Transverse colon (tissue), 4 donors: ENCODE results near the gene ENOPH1. TPM values are rescaled to one million over a fixed set of nuclear protein-coding genes. Genes with fewer than 3 reads are reported as not detected.

Experiments
- DNase-seq: peaks from one replicate; pipeline ENCODE4 v3.0.0-alpha.2; 2019
- H3K27ac ChIP-seq, 4 donors: fragments of 200-600 bp; sonication (generic); 2 replicates each; pipeline ENCODE4 v1.5.1; 2016 to 2018; ENCODE audit warnings: inconsistent platforms in 4 of 4
- H3K27me3 ChIP-seq: fragments of 200-600 bp; sonication (generic); 2 replicates; pipeline ENCODE4 v1.5.1; 2017; ENCODE audit warnings: inconsistent platforms
- H3K36me3 ChIP-seq, 4 donors: fragments of 200-600 bp; sonication (generic); 2 replicates each; pipeline ENCODE4 v1.5.1; 2017 to 2019; ENCODE audit warnings: inconsistent platforms in 4 of 4
- H3K4me1 ChIP-seq, 4 donors: fragments of 200-600 bp; sonication (generic); 2 replicates each; pipeline ENCODE4 v1.5.1; 2017 to 2020; ENCODE audit warnings: inconsistent platforms in 4 of 4
- H3K4me3 ChIP-seq, 4 donors: fragments of 200-600 bp; sonication (generic); 1 replicate in 1 of 4; 2 replicates in 3 of 4; pipeline versions ENCODE4 v1.5.1 to v1.6.1; 2017 to 2019; ENCODE audit warnings: inconsistent platforms in 4 of 4
- H3K9me3 ChIP-seq, 2 donors: fragments of 200-600 bp; sonication (generic); 2 replicates each; pipeline ENCODE4 v1.5.1; 2017 to 2019; ENCODE audit warnings: inconsistent platforms in 2 of 2
- CTCF ChIP-seq, 5 experiments: fragments of 200-600 bp in 3 of 5; fragments of 450-650 bp in 2 of 5; sonication (generic) in 3 of 5; IDR thresholded peaks; 1 replicate in 2 of 5; 2 replicates in 3 of 5; pipeline ENCODE4 v1.5.1; 2016 to 2017; ENCODE audit warnings: antibody characterized with exemption in 5 of 5, inconsistent platforms in 3 of 5, mild to moderate bottlenecking in 2 of 5, moderate library complexity in 1 of 5
- EP300 ChIP-seq: sonication (generic); formaldehyde crosslinking; IDR thresholded peaks from one replicate; pipeline ENCODE4 v1.6.1; 2017; ENCODE audit warnings: antibody characterized with exemption, low read depth
- POLR2A ChIP-seq: fragments of 450-650 bp; IDR thresholded peaks from one replicate; pipeline ENCODE4 v1.6.1; 2016; ENCODE audit warnings: antibody characterized with exemption, mild to moderate bottlenecking, moderate library complexity
- POLR2AphosphoS5 ChIP-seq, 3 donors: sonication (generic); formaldehyde crosslinking; IDR thresholded peaks; one replicate each; pipeline ENCODE4 v1.6.1; 2016; ENCODE audit warnings: antibody characterized with exemption in 3 of 3
- WGBS, 2 donors: methylation state at CpG; one replicate each; pipeline ENCODE4 v1.1.5; 2018; ENCODE audit warnings: low coverage in 1 of 2; 5-methylcytosine and 5-hydroxymethylcytosine counted together
- in situ Hi-C, 4 donors: fragments of 200-750 bp; cut with MboI; loops; one replicate each; pipeline versions ENCODE4 v1.15.0 to v1.15.1; 2017; ENCODE audit warnings: low sequenced_read_pairs in 3 of 4, low pct_ligation_motif_present in 1 of 4, low pct_unique_long_range_greater_than_20kb in 1 of 4
- intact Hi-C: fragments of 100-400 bp; cut with DNase I; formaldehyde crosslinking; loops from one replicate; pipeline ENCODE4 v1.15.1; 2023; ENCODE audit warnings: low total_unique reads
- total RNA-seq, 4 donors: library from RNA; depleted of rRNA; stranded (reverse); fragments of >200 nt; gene quantifications; one replicate each; pipeline ENCODE4 v1.1.0, GENCODE V29; 2016

ENOPH1 gene
- total RNA-seq, 4 donors from 2014 or later: 0.75 to 21.5 (median 15.8) TPM

DNA sequence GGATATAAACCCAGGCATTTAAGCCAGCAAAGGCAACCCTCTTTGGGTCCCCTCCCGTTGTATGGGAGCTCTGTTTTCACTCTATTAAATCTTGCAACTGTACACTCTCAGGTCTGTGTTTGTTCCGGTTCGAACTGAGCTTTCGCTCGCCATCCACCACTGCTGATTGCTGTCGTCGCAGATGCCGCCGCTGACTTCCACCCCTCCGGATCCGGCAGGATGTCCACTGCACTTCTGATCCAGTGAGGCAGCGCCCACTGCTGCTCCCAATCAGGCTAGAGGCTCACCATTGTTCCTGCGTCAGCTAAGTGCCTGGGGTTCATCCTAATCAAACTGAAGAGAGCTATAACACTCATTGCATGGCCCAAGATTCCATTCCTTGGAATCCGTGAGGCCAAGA lies 49.2 kb downstream of the ENOPH1 start:
- H3K4me3 ChIP-seq: no peak overlapping the region
- H3K36me3 ChIP-seq: no peaks in the 10 kb centered on the region
- H3K9me3 ChIP-seq: no peaks in the 10 kb centered on the region
- H3K4me1 ChIP-seq: no peaks in the 10 kb centered on the region
- intact Hi-C loops: no loop called here
- TF ChIP-seq CTCF (IDR thresholded peaks at IDR 0.05) (no peak), POLR2A (no peak), EP300 (no peak), POLR2AphosphoS5 (IDR thresholded peaks at IDR 0.05) (no peak)
- 95 to 98% methylated on average over 10 to 14 of the region's 14 CpGs for WGBS, 2 donors
- in situ Hi-C loops: no loop called here
- H3K27me3 ChIP-seq: no peaks in the 10 kb centered on the region
- no peak overlapping the region for H3K27ac ChIP-seq
- DNase-seq: no peak

DNA sequence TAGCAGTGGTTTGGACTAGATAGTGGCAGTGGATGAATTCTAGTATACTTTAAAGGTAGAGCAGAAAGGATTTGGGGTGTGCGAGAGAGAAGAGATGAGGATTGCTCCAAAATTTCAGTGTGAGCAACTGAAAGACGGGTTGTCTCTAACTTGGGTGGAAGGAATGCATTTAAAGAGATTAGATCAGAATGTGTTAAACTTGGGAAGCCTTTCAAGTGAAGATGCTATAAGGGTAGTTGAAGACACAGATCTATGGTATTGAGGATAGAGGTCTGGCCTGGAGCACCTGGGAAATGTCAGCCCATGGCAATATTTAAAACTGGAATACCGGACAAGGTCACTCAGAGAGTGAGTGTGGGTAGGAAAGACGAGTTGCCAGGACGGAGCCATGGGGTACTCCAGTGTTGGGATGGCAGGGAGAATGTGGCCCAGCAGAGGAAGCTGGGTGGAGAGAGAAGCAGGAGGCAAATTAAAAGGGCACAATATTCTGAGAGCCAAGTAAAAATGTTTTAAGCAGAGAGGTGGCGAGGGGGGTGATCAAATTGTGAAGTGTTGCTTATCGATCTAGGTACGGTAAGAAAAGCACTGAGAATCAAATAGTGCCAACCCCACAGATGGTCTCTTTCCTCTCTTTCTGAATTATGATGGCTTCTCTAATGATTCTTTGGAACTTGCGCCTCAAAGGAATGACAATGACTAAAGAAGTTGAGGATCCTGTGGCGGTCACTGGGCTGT lies 50.5 kb downstream of the ENOPH1 start:
- H3K4me3 ChIP-seq: no peak overlapping the region
- H3K27ac ChIP-seq: no peak overlapping the region
- WGBS, 2 donors: 95 to 96% methylated on average over 7 to 10 of the region's 10 CpGs
- no peaks in the 10 kb centered on the region for H3K27me3 ChIP-seq
- in situ Hi-C loops (no loop called here), intact Hi-C loops (no loop called here)
- DNase-seq: no peak
- H3K36me3 ChIP-seq: no peaks in the 10 kb centered on the region
- H3K9me3 ChIP-seq: no peaks in the 10 kb centered on the region
- no peaks in the 10 kb centered on the region for H3K4me1 ChIP-seq
- TF ChIP-seq POLR2AphosphoS5 (IDR thresholded peaks at IDR 0.05) (no peak), EP300 (no peak), POLR2A (no peak), CTCF (IDR thresholded peaks at IDR 0.05) (no peak)

- TF ChIP-seq EP300: no peak
- TF ChIP-seq POLR2AphosphoS5 (IDR thresholded peaks at IDR 0.05): no peak
- no peak for TF ChIP-seq POLR2A
- TF ChIP-seq CTCF (IDR thresholded peaks at IDR 0.05): no peak
- Histone ChIP-seq H3K4me3 (no peak overlapping the region), H3K4me1 (no peaks in the 10 kb centered on the region), H3K27ac (no peak overlapping the region), H3K27me3 (no peaks in the 10 kb centered on the region), H3K36me3 (no peaks in the 10 kb centered on the region), H3K9me3 (no peaks in the 10 kb centered on the region)
- no peak for DNase-seq
- intact Hi-C loops: no loop called here
- in situ Hi-C loops: no loop called here
- 66 to 93% methylated on average over 4 to 6 of the region's 6 CpGs for WGBS, 2 donors
These were observed 51.1 kb downstream of the ENOPH1 start for GRCh38 chr4:82481506-82481840.

- no peak overlapping the region for H3K4me3 ChIP-seq
- no peaks in the 10 kb centered on the region for H3K27me3 ChIP-seq
- H3K36me3 ChIP-seq: no peaks in the 10 kb centered on the region
- no peak for DNase-seq
- H3K9me3 ChIP-seq: no peaks in the 10 kb centered on the region
- WGBS, 2 donors: 65 to 100% methylated on average over 1 to 6 of the region's 6 CpGs
- in situ Hi-C loops: no loop called here
- TF ChIP-seq CTCF (IDR thresholded peaks at IDR 0.05) (no peak), EP300 (no peak), POLR2AphosphoS5 (IDR thresholded peaks at IDR 0.05) (no peak), POLR2A (no peak)
- intact Hi-C loops: no loop called here
- H3K4me1 ChIP-seq: no peaks in the 10 kb centered on the region
- no peak overlapping the region for H3K27ac ChIP-seq
These were observed 52.0 kb downstream of the ENOPH1 start for GRCh38 chr4:82482387-82482786.
